Calu3 (cell line): ENCODE results near the gene CD300LB. TPM values are rescaled to one million over a fixed set of nuclear protein-coding genes. Genes with fewer than 3 reads are reported as not detected.

Experiments used
- BruUV-seq: library from RNA; stranded (reverse); fragments of 400-500 nt; replicated peaks from 2 replicates; lab custom pipeline; 2021; lab: Mats Ljungman, UMichigan
- CTCF ChIA-PET: fragments of 300-600 bp; sonication (Branson Sonifier 250); formaldehyde crosslinking; loops from one replicate; lab custom pipeline; 2022; ENCODE audit warnings: antibody characterized with exemption; lab: Charles Lee
- DNase-seq: peaks from one replicate; pipeline ENCODE4 v3.0.0; 2022
- H3K27ac Mint-ChIP-seq: one replicate; pipeline ENCODE4 v1.8.0; 2022; ENCODE audit warnings: mixed read lengths; ENCODE audit not compliant: unreplicated experiment
- H3K27me3 Mint-ChIP-seq: one replicate; pipeline ENCODE4 v1.8.0; 2022; ENCODE audit warnings: mixed read lengths; ENCODE audit not compliant: unreplicated experiment
- H3K36me3 Mint-ChIP-seq: one replicate; pipeline ENCODE4 v1.8.0; 2022; ENCODE audit warnings: mild to moderate bottlenecking, moderate library complexity, mixed read lengths; ENCODE audit not compliant: insufficient read depth, unreplicated experiment
- H3K4me1 Mint-ChIP-seq: one replicate; pipeline ENCODE4 v1.8.0; 2022; ENCODE audit warnings: mild to moderate bottlenecking, low read depth, mixed read lengths; ENCODE audit not compliant: unreplicated experiment
- H3K4me3 Mint-ChIP-seq: one replicate; pipeline ENCODE4 v1.8.0; 2022; ENCODE audit warnings: mild to moderate bottlenecking, low read depth, moderate library complexity, mixed read lengths; ENCODE audit not compliant: unreplicated experiment
- H3K9me3 Mint-ChIP-seq: one replicate; pipeline ENCODE4 v1.8.0; 2022; ENCODE audit warnings: low read depth, mixed read lengths; ENCODE audit not compliant: unreplicated experiment
- intact Hi-C: fragments of 100-400 bp; cut with micrococcal nuclease; formaldehyde crosslinking; loops from one replicate; pipeline ENCODE4 v1.10.0; 2022; ENCODE audit not compliant: unreplicated experiment
- total RNA-seq: library from RNA; stranded (reverse); gene quantifications from 2 replicates; pipeline ENCODE4 v1.2.3, GENCODE V29; 2022
- TF ChIP-seq, protein P1 (sequence below): fragments of 200-600 bp; IDR thresholded peaks from one replicate; pipeline ENCODE4 v1.8.0; 2022; ENCODE audit warnings: antibody characterized with exemption; ENCODE audit not compliant: unreplicated experiment

Gene CD300LB
- total RNA-seq, 1 experiment from 2014 or later, result not detected

DNA sequence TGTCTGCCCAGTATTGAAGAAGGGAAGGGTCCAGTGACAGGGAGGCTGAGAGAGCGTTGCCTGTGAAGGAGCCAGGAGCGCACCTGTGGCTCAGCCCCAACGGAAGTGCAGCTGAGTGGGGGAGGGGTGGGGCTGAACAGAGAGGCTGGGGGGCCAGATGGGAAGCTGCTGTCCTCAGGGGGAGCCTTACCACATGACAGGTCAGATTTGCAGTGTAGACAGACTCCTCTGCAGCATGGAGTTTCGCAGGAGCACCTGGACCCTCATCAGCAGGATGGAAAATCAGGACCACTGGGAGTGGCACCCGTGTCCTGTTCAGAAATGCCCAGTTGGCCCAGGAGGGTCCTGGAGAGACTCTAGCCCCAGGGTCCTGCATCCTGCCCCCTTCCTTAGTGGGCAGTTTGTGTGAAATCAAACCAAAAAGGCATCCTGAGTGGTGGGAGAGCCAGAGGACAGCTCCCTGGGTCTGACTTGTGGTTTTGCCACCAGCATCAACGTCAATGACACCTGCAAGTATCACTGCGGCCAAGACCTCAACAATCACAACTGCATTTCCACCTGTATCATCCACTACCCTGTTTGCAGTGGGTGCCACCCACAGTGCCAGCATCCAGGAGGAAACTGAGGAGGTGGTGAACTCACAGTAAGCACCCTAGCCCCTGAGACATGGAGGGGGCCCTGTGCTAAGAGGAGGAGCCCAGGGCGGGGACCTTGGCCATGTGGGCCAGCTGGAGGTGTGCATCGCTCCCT is 57.1 kb downstream of the CD300LB start:
- no peak for DNase-seq
- Mint-ChIP-seq H3K4me1 (no peaks in the 10 kb centered on the region), H3K27me3 (peaks cover 94% of the 10 kb centered on the region), H3K36me3 (no peaks in the 10 kb centered on the region), H3K27ac (no peak overlapping the region), H3K4me3 (no peak overlapping the region), H3K9me3 (peaks cover 3% of the 10 kb centered on the region)
- BruUV-seq, result no TSS peak
- intact Hi-C loops, result no loop called here
- CTCF ChIA-PET, result interaction anchor here (0.6 kb wide), 1 partner anchor 103 kb away, joined by 3 read pairs; no protein-coding TSS in a partner anchor
- TF ChIP-seq, protein P1, sequence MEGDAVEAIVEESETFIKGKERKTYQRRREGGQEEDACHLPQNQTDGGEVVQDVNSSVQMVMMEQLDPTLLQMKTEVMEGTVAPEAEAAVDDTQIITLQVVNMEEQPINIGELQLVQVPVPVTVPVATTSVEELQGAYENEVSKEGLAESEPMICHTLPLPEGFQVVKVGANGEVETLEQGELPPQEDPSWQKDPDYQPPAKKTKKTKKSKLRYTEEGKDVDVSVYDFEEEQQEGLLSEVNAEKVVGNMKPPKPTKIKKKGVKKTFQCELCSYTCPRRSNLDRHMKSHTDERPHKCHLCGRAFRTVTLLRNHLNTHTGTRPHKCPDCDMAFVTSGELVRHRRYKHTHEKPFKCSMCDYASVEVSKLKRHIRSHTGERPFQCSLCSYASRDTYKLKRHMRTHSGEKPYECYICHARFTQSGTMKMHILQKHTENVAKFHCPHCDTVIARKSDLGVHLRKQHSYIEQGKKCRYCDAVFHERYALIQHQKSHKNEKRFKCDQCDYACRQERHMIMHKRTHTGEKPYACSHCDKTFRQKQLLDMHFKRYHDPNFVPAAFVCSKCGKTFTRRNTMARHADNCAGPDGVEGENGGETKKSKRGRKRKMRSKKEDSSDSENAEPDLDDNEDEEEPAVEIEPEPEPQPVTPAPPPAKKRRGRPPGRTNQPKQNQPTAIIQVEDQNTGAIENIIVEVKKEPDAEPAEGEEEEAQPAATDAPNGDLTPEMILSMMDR, result no peak

DNA sequence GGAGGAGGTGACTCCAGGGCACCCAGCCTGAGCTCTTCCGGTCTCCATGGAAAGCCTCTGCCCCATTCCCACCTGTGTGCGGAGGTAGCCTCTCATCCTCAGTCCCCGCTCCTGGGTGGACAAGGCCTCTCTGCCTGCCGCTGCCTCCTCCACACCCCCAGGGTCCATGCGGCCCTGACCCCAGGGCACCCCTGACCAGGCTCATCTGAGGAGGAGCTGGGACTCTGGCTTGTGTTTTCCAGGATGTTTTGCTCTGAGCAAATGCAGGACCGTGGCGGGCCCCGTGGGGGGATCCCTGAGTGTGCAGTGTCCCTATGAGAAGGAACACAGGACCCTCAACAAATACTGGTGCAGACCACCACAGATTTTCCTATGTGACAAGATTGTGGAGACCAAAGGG is 58.0 kb downstream of the CD300LB start:
- Mint-ChIP-seq H3K36me3 (no peaks in the 10 kb centered on the region), H3K4me3 (no peak overlapping the region), H3K9me3 (peaks cover 3% of the 10 kb centered on the region), H3K4me1 (no peaks in the 10 kb centered on the region), H3K27me3 (peaks cover 84% of the 10 kb centered on the region), H3K27ac (no peak overlapping the region)
- DNase-seq, result no peak
- no TSS peak for BruUV-seq
- CTCF ChIA-PET, result no interaction called here
- TF ChIP-seq, protein P1, result no peak
- intact Hi-C loops, result no loop called here

DNA sequence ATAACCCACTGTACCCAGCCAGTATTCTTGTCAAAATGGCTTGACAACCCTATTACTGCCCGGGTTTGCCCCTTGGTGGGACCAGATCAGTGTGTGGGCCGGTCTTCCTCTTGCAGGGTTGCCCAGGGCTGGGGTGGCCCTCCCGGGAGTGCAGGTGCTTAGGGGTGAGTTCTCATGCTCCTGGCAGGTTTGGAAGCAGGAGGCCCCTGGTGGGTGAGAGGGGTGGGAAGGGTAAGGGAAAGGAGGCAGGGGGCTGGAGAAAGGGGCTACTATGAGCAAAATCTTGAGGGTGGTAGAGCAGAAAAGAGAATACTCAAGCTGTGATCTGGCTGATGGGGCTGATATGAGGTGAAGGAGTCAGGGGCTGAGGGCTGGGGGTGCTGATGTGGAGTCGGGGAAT is 58.4 kb downstream of the CD300LB start:
- no peak for DNase-seq
- intact Hi-C loops, result no loop called here
- TF ChIP-seq, protein P1, result no peak
- peaks cover 80% of the 10 kb centered on the region for H3K27me3 Mint-ChIP-seq
- no TSS peak for BruUV-seq
- H3K4me3 Mint-ChIP-seq, result no peak overlapping the region
- H3K9me3 Mint-ChIP-seq, result peaks cover 3% of the 10 kb centered on the region
- H3K4me1 Mint-ChIP-seq, result no peaks in the 10 kb centered on the region
- H3K27ac Mint-ChIP-seq, result no peak overlapping the region
- CTCF ChIA-PET, result no interaction called here
- no peaks in the 10 kb centered on the region for H3K36me3 Mint-ChIP-seq

DNA sequence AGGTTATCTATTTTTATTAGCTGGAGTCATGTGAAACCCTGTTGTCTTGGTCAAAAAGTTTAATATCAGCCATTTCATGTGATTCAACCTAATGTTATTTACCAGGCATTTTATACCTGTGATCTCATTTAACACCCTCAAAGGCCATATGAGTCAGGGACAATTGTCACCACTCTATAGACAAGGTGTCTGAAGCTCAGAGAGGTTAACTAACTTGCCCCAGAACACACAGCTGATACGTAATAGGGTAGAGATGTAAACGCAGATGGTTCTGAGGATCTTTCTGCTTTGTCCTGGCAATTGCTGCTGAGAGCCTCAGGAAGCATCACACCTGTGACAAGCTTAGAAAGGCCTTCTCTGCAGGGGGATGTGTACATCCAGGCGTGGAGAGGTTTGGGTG is 59.9 kb downstream of the CD300LB start:
- no TSS peak for BruUV-seq
- CTCF ChIA-PET, result interaction anchor here (0.7 kb wide), 1 partner anchor 165 kb away, joined by 3 read pairs; no protein-coding TSS in a partner anchor
- no peak for DNase-seq
- peaks cover 65% of the 10 kb centered on the region for H3K27me3 Mint-ChIP-seq
- no peaks in the 10 kb centered on the region for H3K36me3 Mint-ChIP-seq
- intact Hi-C loops, result no loop called here
- H3K9me3 Mint-ChIP-seq, result peaks cover 3% of the 10 kb centered on the region
- no peak overlapping the region for H3K4me3 Mint-ChIP-seq
- no peaks in the 10 kb centered on the region for H3K4me1 Mint-ChIP-seq
- H3K27ac Mint-ChIP-seq, result no peak overlapping the region
- TF ChIP-seq, protein P1, result no peak

Other genes starting within 250 kb of the CD300LB start
- not detected in 2 replicates for gene KIF19, start 205.2 kb downstream of the CD300LB start, total RNA-seq
- gene BTBD17, start 169.6 kb downstream of the CD300LB start, total RNA-seq, result not detected in 2 replicates
- gene GPR142, start 164.0 kb downstream of the CD300LB start, total RNA-seq, result not detected in 2 replicates
- 37.3 and 48.7 TPM in 2 replicates for gene GPRC5C, start 99.4 kb downstream of the CD300LB start, total RNA-seq
- 0.45 TPM in 1 of 2 replicates, not detected in the other for gene CD300A, start 64.8 kb downstream of the CD300LB start, total RNA-seq
- gene CD300C, start 14.6 kb upstream of the CD300LB start, total RNA-seq, result not detected in 2 replicates
- not detected in 2 replicates for gene CD300H, start 36.0 kb upstream of the CD300LB start, total RNA-seq
- gene CD300LD, start 60.8 kb upstream of the CD300LB start, total RNA-seq, result not detected in 2 replicates
- gene CD300E, start 92.3 kb upstream of the CD300LB start, total RNA-seq, result not detected in 2 replicates
- not detected in 2 replicates for gene CD300LF, start 181.4 kb upstream of the CD300LB start, total RNA-seq
- gene RAB37, start 205.8 kb upstream of the CD300LB start, total RNA-seq, result 0.21 TPM in 1 of 2 replicates, not detected in the other
- 114 and 143 TPM in 2 replicates for gene NHERF1, start 217.2 kb upstream of the CD300LB start, total RNA-seq
- gene NAT9, start 244.9 kb upstream of the CD300LB start, total RNA-seq, result 66.5 and 74.7 TPM in 2 replicates